C4-2B (cell line): Measurements from ENCODE around the gene EIF3M.

ENCODE experiments used
- ZFX ChIP-seq: fragments of 450-650 bp; IDR thresholded peaks from 2 replicates; pipeline ENCODE4 v1.6.1; 2017
- TF ChIP-seq, protein P1 (sequence below): fragments of 450-650 bp; conservative IDR thresholded peaks from 2 replicates; pipeline ENCODE4 v1.5.1; 2017; ENCODE audit warnings: mild to moderate bottlenecking

DNA sequence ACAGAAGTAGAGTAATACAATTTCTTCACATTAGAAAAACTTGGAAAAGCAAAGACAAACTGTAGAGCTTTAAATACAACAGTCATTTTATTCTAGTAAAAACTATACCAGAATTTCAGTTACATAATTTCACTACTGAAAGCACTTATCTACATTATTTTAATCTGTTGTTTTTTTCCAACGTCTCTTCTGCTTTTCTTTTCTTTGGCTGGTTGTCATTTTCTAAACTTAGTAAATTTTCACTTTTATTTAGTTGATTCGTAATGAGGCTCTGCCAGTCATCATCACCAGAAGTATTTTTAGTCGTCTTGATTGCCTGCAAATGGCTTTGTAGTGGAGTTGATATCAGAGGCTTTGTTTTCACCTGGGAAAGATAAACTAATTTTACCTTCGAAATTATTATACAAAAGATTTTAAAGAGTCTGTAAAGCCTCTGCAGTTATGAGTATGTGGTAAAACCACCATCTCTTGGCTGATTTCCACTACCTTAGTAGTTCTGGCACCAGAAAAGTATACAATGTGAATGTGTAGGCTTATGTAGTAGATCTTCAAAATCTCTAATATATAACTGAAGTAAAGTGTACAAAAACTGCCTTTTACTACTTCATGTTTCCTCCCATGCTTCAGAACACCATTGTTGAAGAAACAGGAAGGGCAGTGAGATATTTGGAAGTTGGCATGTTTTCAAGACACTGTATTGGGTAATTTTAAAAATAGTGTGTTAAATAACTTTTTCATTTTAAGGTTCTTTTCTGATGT lies 19.2 kb downstream of the EIF3M start:
- TF ChIP-seq, protein P1, sequence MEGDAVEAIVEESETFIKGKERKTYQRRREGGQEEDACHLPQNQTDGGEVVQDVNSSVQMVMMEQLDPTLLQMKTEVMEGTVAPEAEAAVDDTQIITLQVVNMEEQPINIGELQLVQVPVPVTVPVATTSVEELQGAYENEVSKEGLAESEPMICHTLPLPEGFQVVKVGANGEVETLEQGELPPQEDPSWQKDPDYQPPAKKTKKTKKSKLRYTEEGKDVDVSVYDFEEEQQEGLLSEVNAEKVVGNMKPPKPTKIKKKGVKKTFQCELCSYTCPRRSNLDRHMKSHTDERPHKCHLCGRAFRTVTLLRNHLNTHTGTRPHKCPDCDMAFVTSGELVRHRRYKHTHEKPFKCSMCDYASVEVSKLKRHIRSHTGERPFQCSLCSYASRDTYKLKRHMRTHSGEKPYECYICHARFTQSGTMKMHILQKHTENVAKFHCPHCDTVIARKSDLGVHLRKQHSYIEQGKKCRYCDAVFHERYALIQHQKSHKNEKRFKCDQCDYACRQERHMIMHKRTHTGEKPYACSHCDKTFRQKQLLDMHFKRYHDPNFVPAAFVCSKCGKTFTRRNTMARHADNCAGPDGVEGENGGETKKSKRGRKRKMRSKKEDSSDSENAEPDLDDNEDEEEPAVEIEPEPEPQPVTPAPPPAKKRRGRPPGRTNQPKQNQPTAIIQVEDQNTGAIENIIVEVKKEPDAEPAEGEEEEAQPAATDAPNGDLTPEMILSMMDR, result no peak
- TF ChIP-seq ZFX, result no peak
